Measurements from ENCODE around the gene KLHL29. TPM values are rescaled to one million over a fixed set of nuclear protein-coding genes. Genes with fewer than 3 reads are reported as not detected.

KLHL29 gene
- total RNA-seq, 4 donors from 2014 or later, result 39.6 to 52.0 (median 40.4) TPM

DNA sequence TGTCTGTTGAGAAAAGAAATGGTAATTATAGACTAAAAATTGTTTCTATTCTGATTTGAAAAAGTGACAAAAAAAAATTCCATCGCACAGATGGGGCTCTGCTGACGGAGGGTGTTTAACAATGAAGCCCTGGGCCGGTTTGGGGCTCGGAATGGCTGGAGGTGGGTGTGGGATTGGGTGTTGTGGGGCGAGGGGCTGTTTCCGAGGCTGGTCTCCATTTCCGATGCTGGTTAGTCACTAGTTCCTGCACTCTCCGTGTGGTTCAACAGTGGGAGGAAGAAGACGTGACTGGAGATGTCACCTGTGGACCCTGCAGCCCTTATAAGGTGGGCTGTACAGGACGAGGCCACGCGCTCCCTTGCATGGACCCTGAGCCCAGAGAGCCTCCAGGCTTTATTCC lies 143.2 kb downstream of the KLHL29 start:
- Histone ChIP-seq H3K4me3 (no peak overlapping the region), H3K27me3 (no peaks in the 10 kb centered on the region), H3K36me3 (no peaks in the 10 kb centered on the region), H3K9me3 (no peaks in the 10 kb centered on the region), H3K4me1 (peaks cover 0 to 97% (median 47%) of the 10 kb centered on the region in 4 donors), H3K27ac (peak overlapping the region in 3 of 4 donors; percentile 70 to 92 (median 91))
- DNase-seq (ENCODE audit: low spot score in 2 of 2), result no peak
- WGBS, 2 donors, result 77 to 79% methylated on average over 12 of the region's 12 CpGs
- no peak for TF ChIP-seq EP300 (IDR thresholded peaks at IDR 0.05)
- TF ChIP-seq, protein P1, sequence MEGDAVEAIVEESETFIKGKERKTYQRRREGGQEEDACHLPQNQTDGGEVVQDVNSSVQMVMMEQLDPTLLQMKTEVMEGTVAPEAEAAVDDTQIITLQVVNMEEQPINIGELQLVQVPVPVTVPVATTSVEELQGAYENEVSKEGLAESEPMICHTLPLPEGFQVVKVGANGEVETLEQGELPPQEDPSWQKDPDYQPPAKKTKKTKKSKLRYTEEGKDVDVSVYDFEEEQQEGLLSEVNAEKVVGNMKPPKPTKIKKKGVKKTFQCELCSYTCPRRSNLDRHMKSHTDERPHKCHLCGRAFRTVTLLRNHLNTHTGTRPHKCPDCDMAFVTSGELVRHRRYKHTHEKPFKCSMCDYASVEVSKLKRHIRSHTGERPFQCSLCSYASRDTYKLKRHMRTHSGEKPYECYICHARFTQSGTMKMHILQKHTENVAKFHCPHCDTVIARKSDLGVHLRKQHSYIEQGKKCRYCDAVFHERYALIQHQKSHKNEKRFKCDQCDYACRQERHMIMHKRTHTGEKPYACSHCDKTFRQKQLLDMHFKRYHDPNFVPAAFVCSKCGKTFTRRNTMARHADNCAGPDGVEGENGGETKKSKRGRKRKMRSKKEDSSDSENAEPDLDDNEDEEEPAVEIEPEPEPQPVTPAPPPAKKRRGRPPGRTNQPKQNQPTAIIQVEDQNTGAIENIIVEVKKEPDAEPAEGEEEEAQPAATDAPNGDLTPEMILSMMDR (IDR thresholded peaks at IDR 0.05), result no peak
- TF ChIP-seq POLR2A (IDR thresholded peaks at IDR 0.05), result no peak

DNA sequence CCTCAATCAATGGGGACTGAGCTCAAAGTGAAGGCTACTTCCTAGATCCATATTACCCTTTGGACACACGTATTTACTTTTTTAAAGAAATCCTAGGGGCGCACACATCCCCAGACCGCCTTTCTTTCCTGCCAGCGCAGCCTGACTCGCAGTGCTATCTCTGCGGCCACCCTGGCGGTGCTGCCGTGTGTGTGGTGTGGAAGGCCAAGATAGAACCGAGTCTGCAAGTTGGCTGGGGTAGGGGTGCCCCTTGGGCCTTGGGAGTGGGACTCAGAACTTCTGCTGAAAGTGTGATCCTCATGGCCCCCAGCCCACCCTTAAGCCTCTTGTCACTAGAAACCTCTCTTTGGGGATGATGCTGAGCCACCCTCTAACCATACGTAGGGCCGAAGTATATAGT lies 143.7 kb downstream of the KLHL29 start:
- 88 to 93% methylated on average over 11 of the region's 11 CpGs for WGBS, 2 donors
- no peaks in the 10 kb centered on the region for H3K27me3 ChIP-seq
- H3K36me3 ChIP-seq, result no peaks in the 10 kb centered on the region
- H3K27ac ChIP-seq, result peak overlapping the region in 2 of 4 donors; percentile 91 to 92
- no peaks in the 10 kb centered on the region for H3K9me3 ChIP-seq
- peaks cover 0 to 96% (median 44%) of the 10 kb centered on the region in 4 donors for H3K4me1 ChIP-seq
- H3K4me3 ChIP-seq, result no peak overlapping the region
- TF ChIP-seq EP300 (IDR thresholded peaks at IDR 0.05) (no peak), POLR2A (IDR thresholded peaks at IDR 0.05) (no peak)
- TF ChIP-seq, protein P1 (IDR thresholded peaks at IDR 0.05), result no peak
- no peak for DNase-seq (ENCODE audit: low spot score in 2 of 2)

DNA sequence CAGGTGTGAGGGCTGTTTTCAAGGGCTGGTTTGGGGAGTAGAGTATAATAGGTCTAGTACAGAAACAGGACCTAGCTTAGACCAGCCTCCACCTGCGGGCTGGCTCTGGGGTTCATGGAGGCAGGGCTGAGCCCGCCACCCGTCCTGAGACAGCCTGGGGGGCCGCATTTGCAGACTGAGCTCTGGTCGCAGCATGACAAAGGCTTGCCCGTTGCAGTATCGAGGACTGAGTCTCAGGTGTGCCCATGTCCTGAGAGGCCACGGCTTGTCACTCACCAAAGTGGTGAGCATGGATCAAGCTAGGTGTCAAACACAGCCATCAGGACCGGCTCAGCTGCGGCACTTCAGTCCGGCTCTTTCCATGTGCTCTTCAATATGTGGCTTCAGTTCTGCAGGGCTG lies 144.7 kb downstream of the KLHL29 start:
- Histone ChIP-seq H3K27ac (peak overlapping the region in 2 of 4 donors; percentile 75 to 92), H3K4me3 (no peak overlapping the region), H3K4me1 (peaks cover 0 to 94% (median 36%) of the 10 kb centered on the region in 4 donors), H3K36me3 (no peaks in the 10 kb centered on the region), H3K9me3 (no peaks in the 10 kb centered on the region), H3K27me3 (no peaks in the 10 kb centered on the region)
- TF ChIP-seq, protein P1 (IDR thresholded peaks at IDR 0.05), result no peak
- no peak for TF ChIP-seq POLR2A (IDR thresholded peaks at IDR 0.05)
- no peak for TF ChIP-seq EP300 (IDR thresholded peaks at IDR 0.05)
- DNase-seq (ENCODE audit: low spot score in 2 of 2), result no peak
- 93% methylated on average over 11 of the region's 11 CpGs for WGBS, 2 donors

DNA sequence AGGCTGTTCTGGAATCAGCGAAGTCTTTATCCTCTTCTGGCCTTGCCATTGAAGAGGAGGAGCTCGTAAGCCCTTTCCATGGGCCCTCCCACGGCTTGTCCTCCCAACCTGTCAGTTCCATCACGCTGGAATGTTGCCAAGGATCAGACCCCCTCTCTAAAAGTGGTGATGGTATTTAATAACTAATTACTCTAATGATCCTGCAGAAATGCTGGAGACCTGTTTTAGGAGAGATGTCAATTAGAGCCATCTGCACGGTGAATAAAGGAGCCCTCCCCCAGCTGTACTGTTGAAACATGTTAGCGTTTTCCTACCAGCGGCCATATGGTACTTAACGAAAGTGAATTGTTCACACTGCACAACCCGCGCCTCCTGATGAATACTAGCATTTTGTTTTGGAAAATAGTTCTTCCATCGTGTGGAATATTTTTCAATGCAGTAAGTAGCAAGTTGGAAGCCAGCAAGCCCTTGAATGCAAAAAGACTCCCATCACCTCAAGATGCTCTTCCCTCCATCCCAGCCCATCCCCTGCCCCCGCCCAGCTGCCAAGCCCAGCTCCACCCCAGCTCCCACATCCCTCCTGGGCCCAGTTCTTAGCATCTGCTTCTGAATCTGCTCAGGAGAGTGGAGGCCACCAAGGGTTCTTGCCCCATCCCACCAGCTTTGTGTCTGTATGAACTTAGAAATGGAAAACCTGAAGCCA lies 145.4 kb downstream of the KLHL29 start:
- H3K4me1 ChIP-seq, result peaks cover 0 to 94% (median 34%) of the 10 kb centered on the region in 4 donors

DNA sequence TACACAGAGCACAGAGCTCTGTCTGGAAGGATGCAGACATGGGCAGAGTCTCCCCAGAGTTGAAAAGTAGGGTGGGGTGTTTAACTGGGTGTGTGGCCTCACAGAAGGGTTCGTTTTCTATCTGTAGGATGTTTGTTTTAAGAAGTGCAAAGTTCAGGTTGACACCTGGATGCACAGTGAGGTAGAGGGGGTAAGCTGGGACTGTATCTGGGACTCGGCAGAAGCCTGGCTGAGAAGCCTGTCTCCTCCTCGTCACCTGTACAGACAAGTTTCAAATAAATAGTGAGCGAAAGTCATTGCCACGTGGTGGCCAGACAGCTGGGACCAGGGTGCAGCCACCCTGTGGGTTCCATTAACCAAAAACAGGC lies 145.9 kb downstream of the KLHL29 start:
- Histone ChIP-seq H3K4me3 (no peak overlapping the region), H3K27me3 (no peaks in the 10 kb centered on the region), H3K36me3 (no peaks in the 10 kb centered on the region), H3K27ac (peak overlapping the region in 2 of 4 donors; percentile 75 to 86), H3K4me1 (peaks cover 0 to 94% (median 29%) of the 10 kb centered on the region in 4 donors), H3K9me3 (no peaks in the 10 kb centered on the region)
- TF ChIP-seq EP300 (IDR thresholded peaks at IDR 0.05) (no peak), POLR2A (IDR thresholded peaks at IDR 0.05) (no peak)
- TF ChIP-seq, protein P1 (IDR thresholded peaks at IDR 0.05), result no peak
- 78 to 87% methylated on average over 5 of the region's 5 CpGs for WGBS, 2 donors
- no peak for DNase-seq (ENCODE audit: low spot score in 2 of 2)

More for the DNA sequence above, 145.4 kb downstream of the KLHL29 start:
- H3K27me3 ChIP-seq, result no peaks in the 10 kb centered on the region
- DNase-seq (ENCODE audit: low spot score in 2 of 2), result no peak
- H3K27ac ChIP-seq, result peak overlapping the region in 2 of 4 donors; percentile 75 to 86
- H3K4me3 ChIP-seq, result no peak overlapping the region
- TF ChIP-seq POLR2A (IDR thresholded peaks at IDR 0.05) (no peak), EP300 (IDR thresholded peaks at IDR 0.05) (no peak)
- TF ChIP-seq, protein P1 (IDR thresholded peaks at IDR 0.05), result no peak
- no peaks in the 10 kb centered on the region for H3K9me3 ChIP-seq
- 63 to 64% methylated on average over 12 of the region's 12 CpGs for WGBS, 2 donors
- no peaks in the 10 kb centered on the region for H3K36me3 ChIP-seq

Measured in tibial nerve (tissue), 4 donors.